Coronary artery (tissue), 2 donors: ENCODE data around the gene SPINDOC.

Experiments
- DNase-seq: peaks from one replicate; pipeline ENCODE4 v3.0.0-alpha.2; 2017; ENCODE audit warnings: low spot score
- H3K27ac ChIP-seq, 2 donors: fragments of 200-600 bp; sonication (generic); one replicate each; pipeline ENCODE4 v1.5.1; 2016 to 2019
- H3K4me3 ChIP-seq: fragments of 200-600 bp; sonication (generic); 2 replicates; pipeline ENCODE4 v1.5.1; 2016; ENCODE audit warnings: mild to moderate bottlenecking, moderate library complexity
- CTCF ChIP-seq: fragments of 200-600 bp; sonication (generic); IDR thresholded peaks from one replicate; pipeline ENCODE4 v1.5.1; 2019; ENCODE audit warnings: antibody characterized with exemption

Gene SPINDOC

GRCh38 chr11:63875506-63876065, 62.3 kb downstream of the SPINDOC start:
- TF ChIP-seq CTCF, result no peak
- no peak overlapping the region for H3K27ac ChIP-seq
- no peak for DNase-seq
- H3K4me3 ChIP-seq, result no peak overlapping the region

- Histone ChIP-seq H3K4me3 (no peak overlapping the region), H3K27ac (no peak overlapping the region)
- DNase-seq, result no peak
- TF ChIP-seq CTCF, result no peak
Observed at GRCh38 chr11:63876616-63877015, 63.4 kb downstream of the SPINDOC start.
